Endothelial cell of umbilical vein (primary cell): ENCODE data around the gene LGR4. TPM values are rescaled to one million over a fixed set of nuclear protein-coding genes. Genes with fewer than 3 reads are reported as not detected.

Experiments used
- BruUV-seq: library from RNA; stranded (reverse); fragments of 400-500 nt; replicated peaks from 2 replicates; lab custom pipeline; 2021; lab: Mats Ljungman, UMichigan
- CTCF ChIA-PET: fragments of 300-600, 350-600 bp; sonication (Branson Sonifier 250); formaldehyde crosslinking; loops from one replicate; lab custom pipeline; 2021; ENCODE audit warnings: antibody characterized with exemption, inconsistent platforms; lab: Charles Lee
- POLR2A ChIA-PET: fragments of 300-600, 350-600 bp; sonication (Branson Sonifier 250); formaldehyde crosslinking; loops from one replicate; lab custom pipeline; 2021; ENCODE audit warnings: antibody characterized with exemption, inconsistent platforms; lab: Charles Lee
- DNase-seq: peaks from one replicate; pipeline ENCODE4 v3.0.0-alpha.2; 2011; ENCODE audit warnings: low read depth, low spot score
- FAIRE-seq: peaks from 2 replicates; lab custom pipeline; 2011; peaks lifted over from hg19 to GRCh38; lab: Jason Lieb, UNC
- H2AFZ ChIP-seq: 2 replicates; pipeline ENCODE4 v1.6.0; 2012; ENCODE audit warnings: low read depth, low read length, control low read depth, inconsistent platforms
- H3K27ac ChIP-seq: 2 replicates; pipeline ENCODE4 v1.5.1; 2011; ENCODE audit warnings: low read depth, mild to moderate bottlenecking, control low read depth, low read length, moderate library complexity; ENCODE audit not compliant: insufficient read depth
- H3K27me3 ChIP-seq, 2 experiments: 2 replicates each; pipeline versions ENCODE4 v1.6.0 to v1.6.1; 2011; ENCODE audit warnings: low read length in 2 of 2, mixed read lengths in 1 of 2; ENCODE audit not compliant: control insufficient read depth in 2 of 2, insufficient read depth in 2 of 2
- H3K36me3 ChIP-seq, 2 experiments: 2 replicates in 1 of 2; 3 replicates in 1 of 2; pipeline ENCODE4 v1.5.1; 2011; ENCODE audit warnings: low read length in 2 of 2, mild to moderate bottlenecking in 1 of 2, moderate library complexity in 1 of 2; ENCODE audit not compliant: control insufficient read depth in 2 of 2, insufficient read depth in 2 of 2; ENCODE audit errors: extremely low read depth in 1 of 2
- H3K4me1 ChIP-seq: 3 replicates; pipeline ENCODE4 v1.5.1; 2011; ENCODE audit warnings: mild to moderate bottlenecking, low read length; ENCODE audit not compliant: control insufficient read depth, insufficient read depth; ENCODE audit errors: extremely low read depth
- H3K4me2 ChIP-seq: 2 replicates; pipeline ENCODE4 v1.6.1; 2011; ENCODE audit warnings: low read length, control low read depth, mixed read lengths; ENCODE audit not compliant: insufficient read depth
- H3K4me3 ChIP-seq, 3 experiments: fragments of 200-600 bp in 1 of 3; sonication (generic), shearing (Covaris generic) in 1 of 3; replicated peaks in 1 of 3; 2 replicates each; pipeline ENCODE4 v1.5.1; 2011 to 2016; ENCODE audit warnings: control low read depth in 3 of 3, low read length in 3 of 3, mild to moderate bottlenecking in 2 of 3, inconsistent platforms in 1 of 3, low read depth in 1 of 3, moderate library complexity in 1 of 3; ENCODE audit not compliant: insufficient read depth in 1 of 3
- H3K79me2 ChIP-seq: 2 replicates; pipeline ENCODE4 v1.6.0; 2012; ENCODE audit warnings: low read length, inconsistent platforms; ENCODE audit not compliant: control insufficient read depth, insufficient read depth
- H3K9ac ChIP-seq: replicated peaks from 2 replicates; pipeline ENCODE3; 2011; ENCODE audit warnings: low read length, control low read depth; ENCODE audit not compliant: insufficient read depth; ENCODE audit errors: extremely low read depth
- H3K9me1 ChIP-seq: replicated peaks from 3 replicates; pipeline ENCODE4 v1.6.0; 2011; ENCODE audit warnings: mild to moderate bottlenecking, low read length; ENCODE audit not compliant: control insufficient read depth, insufficient read depth; ENCODE audit errors: extremely low read depth
- H3K9me3 ChIP-seq: replicated peaks from 2 replicates; pipeline ENCODE4 v1.5.1; 2012; ENCODE audit warnings: low read length, inconsistent platforms; ENCODE audit not compliant: control insufficient read depth, insufficient read depth
- H4K20me1 ChIP-seq: replicated peaks from 2 replicates; pipeline ENCODE3; 2011; ENCODE audit warnings: mild to moderate bottlenecking, low read length; ENCODE audit not compliant: control insufficient read depth, insufficient read depth; ENCODE audit errors: extremely low read depth
- EZH2 ChIP-seq: IDR thresholded peaks from 2 replicates; pipeline ENCODE4 v1.6.1; 2012; ENCODE audit warnings: borderline replicate concordance, low read depth, mild to moderate bottlenecking, moderate library complexity, low read length, inconsistent platforms; ENCODE audit not compliant: severe bottlenecking
- FOS ChIP-seq: IDR thresholded peaks from 2 replicates; pipeline ENCODE4 v1.6.1; 2011; ENCODE audit warnings: mild to moderate bottlenecking, low read length, moderate library complexity, borderline replicate concordance; ENCODE audit not compliant: insufficient read depth
- GATA2 ChIP-seq: IDR thresholded peaks from 2 replicates; pipeline ENCODE4 v1.7.0; 2011; ENCODE audit warnings: low read depth, mild to moderate bottlenecking, moderate library complexity, mixed read lengths, low read length; ENCODE audit not compliant: insufficient read length, insufficient read depth
- JUN ChIP-seq: IDR thresholded peaks from 2 replicates; pipeline ENCODE4 v1.6.1; 2011; ENCODE audit warnings: borderline replicate concordance, low read depth; ENCODE audit not compliant: insufficient read length, insufficient read depth
- MAX ChIP-seq: IDR thresholded peaks from 2 replicates; pipeline ENCODE4 v1.6.1; 2011; ENCODE audit not compliant: insufficient read depth, insufficient read length
- MYC ChIP-seq: IDR thresholded peaks from one replicate; pipeline ENCODE4 v1.6.1; 2011; ENCODE audit warnings: mild to moderate bottlenecking, low read depth, low read length
- POLR2A ChIP-seq: IDR thresholded peaks from 2 replicates; pipeline ENCODE4 v1.6.1; 2012; ENCODE audit warnings: low read depth, mild to moderate bottlenecking, control low read depth, low read length
- POLR2AphosphoS5 ChIP-seq: IDR thresholded peaks from 2 replicates; pipeline ENCODE4 v1.6.1; 2012; ENCODE audit warnings: low read depth, mild to moderate bottlenecking, control low read depth, low read length, moderate library complexity; ENCODE audit not compliant: insufficient read depth
- dilution Hi-C: fragments of 300-500 bp; cut with MboI; formaldehyde crosslinking; loops from one replicate; pipeline ENCODE4 v1.15.0; 2019; ENCODE audit warnings: low sequenced_read_pairs; ENCODE audit not compliant: extremely low pct_ligation_motif_present
- intact Hi-C: fragments of 100-400 bp; cut with micrococcal nuclease; formaldehyde crosslinking; loops from one replicate; pipeline ENCODE4 v1.10.0; 2022
- polyA plus RNA-seq, 4 experiments: library from polyadenylated mRNA; depleted of rRNA in 3 of 4; stranded (reverse) in 3 of 4; unstranded in 1 of 4; fragments of >200 nt; gene quantifications; 2 replicates each; pipeline versions ENCODE4 v1.2.1 to v1.2.3, GENCODE V29; 2011 to 2012; ENCODE audit warnings: missing spikeins in 1 of 4
- total RNA-seq: library from RNA; stranded (reverse); gene quantifications from 2 replicates; pipeline ENCODE4 v1.2.3, GENCODE V29; 2021
- TF ChIP-seq, protein P1 (sequence below), 2 donors: IDR thresholded peaks; 1 replicate in 1 of 2; 2 replicates in 1 of 2; pipeline ENCODE4 v1.5.1; 2011; ENCODE audit warnings: low read length in 2 of 2, mild to moderate bottlenecking in 2 of 2, moderate library complexity in 2 of 2, control low read depth in 1 of 2, inconsistent platforms in 1 of 2, low read depth in 1 of 2; ENCODE audit not compliant: insufficient read depth in 1 of 2; ENCODE audit errors: extremely low read depth in 1 of 2

The LGR4 gene
- total and polyA plus RNA-seq, 2 donors (not counting 3 experiments of a cell fraction or from before 2014, with no cell fraction given) = 1.3 to 3.1 TPM

DNA sequence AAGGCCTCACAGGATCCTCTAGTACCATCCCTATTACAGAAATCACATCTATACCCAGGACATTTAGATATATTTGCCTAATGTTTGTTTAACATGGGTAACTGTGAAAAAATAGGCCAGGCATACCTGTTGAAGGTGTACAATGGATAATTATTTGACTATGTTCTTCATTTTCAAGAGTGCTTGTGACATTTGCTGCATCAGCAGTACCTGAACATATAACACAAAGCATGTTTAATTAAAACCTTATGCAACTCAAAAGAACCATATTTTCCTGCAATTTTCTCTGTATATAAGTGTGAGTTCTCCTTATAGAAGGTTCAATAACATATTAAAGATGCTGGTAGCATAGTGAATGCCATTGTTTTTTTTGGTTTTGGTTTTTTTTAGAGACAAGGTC is 101.1 kb downstream of the LGR4 start:
- intact Hi-C loops (no loop called here), dilution Hi-C loops (no loop called here)
- FAIRE-seq = no peak
- H3K4me3 ChIP-seq = no peak overlapping the region
- H3K9me3 ChIP-seq = no peaks in the 10 kb centered on the region
- no peaks in the 10 kb centered on the region for H3K79me2 ChIP-seq
- CTCF ChIA-PET = interaction anchor here (2.1 kb wide), 1 partner anchor 12 kb away, joined by 7 read pairs; no protein-coding TSS in a partner anchor
- H3K27ac ChIP-seq = no peak overlapping the region
- no TSS peak for BruUV-seq
- POLR2A ChIA-PET = no interaction called here
- H3K9ac ChIP-seq = no peak overlapping the region
- H3K36me3 ChIP-seq = no peaks in the 10 kb centered on the region
- no peak for DNase-seq
- no peak overlapping the region for H2AFZ ChIP-seq
- no peak overlapping the region for H3K4me2 ChIP-seq
- no peaks in the 10 kb centered on the region for H4K20me1 ChIP-seq
- H3K4me1 ChIP-seq = no peaks in the 10 kb centered on the region
- no peaks in the 10 kb centered on the region for H3K27me3 ChIP-seq
- no peak for TF ChIP-seq FOS
- TF ChIP-seq EZH2 = no peak
- TF ChIP-seq POLR2A = no peak
- no peak for TF ChIP-seq MAX
- TF ChIP-seq, protein P1, sequence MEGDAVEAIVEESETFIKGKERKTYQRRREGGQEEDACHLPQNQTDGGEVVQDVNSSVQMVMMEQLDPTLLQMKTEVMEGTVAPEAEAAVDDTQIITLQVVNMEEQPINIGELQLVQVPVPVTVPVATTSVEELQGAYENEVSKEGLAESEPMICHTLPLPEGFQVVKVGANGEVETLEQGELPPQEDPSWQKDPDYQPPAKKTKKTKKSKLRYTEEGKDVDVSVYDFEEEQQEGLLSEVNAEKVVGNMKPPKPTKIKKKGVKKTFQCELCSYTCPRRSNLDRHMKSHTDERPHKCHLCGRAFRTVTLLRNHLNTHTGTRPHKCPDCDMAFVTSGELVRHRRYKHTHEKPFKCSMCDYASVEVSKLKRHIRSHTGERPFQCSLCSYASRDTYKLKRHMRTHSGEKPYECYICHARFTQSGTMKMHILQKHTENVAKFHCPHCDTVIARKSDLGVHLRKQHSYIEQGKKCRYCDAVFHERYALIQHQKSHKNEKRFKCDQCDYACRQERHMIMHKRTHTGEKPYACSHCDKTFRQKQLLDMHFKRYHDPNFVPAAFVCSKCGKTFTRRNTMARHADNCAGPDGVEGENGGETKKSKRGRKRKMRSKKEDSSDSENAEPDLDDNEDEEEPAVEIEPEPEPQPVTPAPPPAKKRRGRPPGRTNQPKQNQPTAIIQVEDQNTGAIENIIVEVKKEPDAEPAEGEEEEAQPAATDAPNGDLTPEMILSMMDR (IDR thresholded peaks at IDR 0.05; ENCODE audit: extremely low read depth in 1 of 2, insufficient read depth in 1 of 2, low read depth in 1 of 2, low read length in 2 of 2) = no peak
- no peak for TF ChIP-seq GATA2
- TF ChIP-seq JUN = no peak
- no peak for TF ChIP-seq POLR2AphosphoS5
- no peak for TF ChIP-seq MYC
- no peaks in the 10 kb centered on the region for H3K9me1 ChIP-seq
